Measurements from ENCODE around the gene CFAP221.

DNA sequence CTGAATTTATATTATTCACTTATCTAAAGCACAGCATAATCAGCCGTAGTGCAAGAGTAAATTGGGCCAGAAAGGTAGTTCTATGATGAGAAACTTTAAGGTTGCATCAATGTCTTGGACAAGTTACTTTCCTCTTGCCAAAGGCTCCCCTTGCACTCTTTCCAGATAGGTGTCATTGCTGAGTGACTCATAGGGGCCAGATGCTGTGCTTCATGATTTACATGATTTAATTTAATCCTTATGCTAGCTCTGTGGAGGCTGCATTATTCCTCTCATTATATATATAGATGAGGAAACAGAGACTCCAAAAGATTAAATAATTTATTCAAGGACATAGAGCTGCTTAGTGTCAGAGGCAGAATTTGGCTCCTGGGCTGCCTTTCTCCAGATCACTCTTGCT lies 5.0 kb downstream of the CFAP221 start:
- TF ChIP-seq CTCF (conservative IDR thresholded peaks at IDR 0.05; ENCODE audit: low read length), result no peak
- TF ChIP-seq EZH2phosphoT487 (IDR thresholded peaks at IDR 0.05; ENCODE audit: borderline replicate concordance), result no peak
